Pulmonary artery endothelial cell (primary cell): Measurements from ENCODE around the gene ACTR6. TPM values are rescaled to one million over a fixed set of nuclear protein-coding genes. Genes with fewer than 3 reads are reported as not detected.
"Not testable (repeated sequence)": the region's sequence is repeated elsewhere in the genome, so short reads cannot be mapped to it uniquely, and the experiment has no call there.

Experiments used
- DNase-seq: peaks from one replicate; pipeline ENCODE4 v3.0.0-alpha.2; 2011; ENCODE audit warnings: low read depth, low spot score
- total RNA-seq: library from RNA; depleted of rRNA; stranded (reverse); fragments of >200 nt; gene quantifications from 2 replicates; pipeline ENCODE4 v1.2.3, GENCODE V29; 2014

Gene ACTR6
- total RNA-seq = 10.8 and 12.8 TPM in 2 replicates

DNA sequence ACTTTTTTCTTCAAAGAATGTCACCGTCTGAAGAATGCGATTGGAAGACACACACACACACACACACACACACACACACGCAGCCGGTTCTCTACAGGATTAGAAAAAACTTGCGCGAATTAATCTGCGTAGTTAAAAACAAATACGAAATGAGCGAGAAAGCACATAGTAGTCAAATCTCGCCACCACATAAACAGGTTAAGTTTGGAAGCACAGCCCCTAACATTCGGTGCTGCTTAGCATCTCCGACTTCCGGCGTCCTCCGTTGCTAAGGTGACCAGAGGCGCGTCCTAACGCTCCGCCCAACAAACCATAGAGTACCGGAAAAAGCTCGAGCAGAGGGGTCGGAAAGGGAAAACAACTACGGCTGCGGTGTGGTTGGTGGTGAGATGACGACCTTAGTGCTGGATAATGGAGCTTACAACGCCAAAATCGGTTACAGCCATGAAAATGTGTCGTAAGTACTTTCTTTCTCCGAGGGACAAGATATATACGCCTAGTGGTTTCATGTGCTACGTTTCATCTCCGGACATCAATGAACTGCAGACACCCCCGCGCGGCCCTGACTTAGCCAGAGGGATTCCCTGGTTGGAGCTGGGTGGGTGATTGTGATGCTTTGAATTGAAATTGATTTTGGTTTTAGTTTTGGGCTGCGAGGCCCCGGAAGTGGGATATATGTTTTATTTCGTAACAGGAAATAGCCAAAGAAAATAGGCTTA lies at the start of gene ACTR6:
ACTR6 (plus strand) TSS at position 353 of the 719 bp plus-strand sequence; CDS start at position 390, 37 bp downstream.
- peak; percentile 81 for DNase-seq

DNA sequence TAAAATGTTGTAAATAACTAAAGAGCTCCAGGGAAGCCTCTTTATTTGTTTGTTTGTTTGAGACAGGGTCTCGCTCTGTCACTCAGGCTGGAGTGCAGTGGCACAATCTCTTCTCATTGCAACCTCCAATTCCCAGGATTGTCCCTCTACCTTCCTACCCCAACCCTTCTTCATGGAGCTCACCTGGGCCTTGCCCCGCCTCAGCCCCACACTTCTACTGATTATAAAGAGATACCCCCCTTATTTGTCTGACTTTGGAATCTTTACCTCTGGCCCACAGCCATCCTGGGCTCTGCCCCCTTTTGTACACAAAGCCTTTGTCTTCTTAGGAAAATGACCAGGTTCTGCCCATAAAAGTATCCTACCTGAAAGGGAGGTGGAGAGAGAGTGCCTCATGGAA lies 48.8 kb upstream of the ACTR6 start:
- no peak for DNase-seq

DNA sequence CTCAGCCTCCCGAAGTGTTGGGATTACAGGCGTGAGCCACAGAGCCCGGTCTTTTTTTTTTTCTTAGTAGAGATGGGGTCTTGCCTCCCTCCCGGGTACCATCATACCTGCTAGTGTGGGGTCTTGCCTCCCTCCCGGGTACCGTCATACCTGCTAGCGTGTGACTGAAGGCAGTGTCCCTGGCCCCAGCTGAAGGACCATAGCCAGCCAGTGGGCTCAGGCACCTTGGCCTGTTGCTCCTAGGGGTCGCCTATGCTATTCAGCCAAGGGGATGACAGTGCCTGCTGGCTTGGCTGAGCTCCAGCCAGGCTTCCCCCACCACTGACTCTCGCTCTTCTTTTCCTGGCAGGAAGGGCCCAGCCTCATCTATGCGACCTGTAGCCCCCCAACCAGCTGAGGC lies 47.5 kb upstream of the ACTR6 start:
- DNase-seq = no peak

DNA sequence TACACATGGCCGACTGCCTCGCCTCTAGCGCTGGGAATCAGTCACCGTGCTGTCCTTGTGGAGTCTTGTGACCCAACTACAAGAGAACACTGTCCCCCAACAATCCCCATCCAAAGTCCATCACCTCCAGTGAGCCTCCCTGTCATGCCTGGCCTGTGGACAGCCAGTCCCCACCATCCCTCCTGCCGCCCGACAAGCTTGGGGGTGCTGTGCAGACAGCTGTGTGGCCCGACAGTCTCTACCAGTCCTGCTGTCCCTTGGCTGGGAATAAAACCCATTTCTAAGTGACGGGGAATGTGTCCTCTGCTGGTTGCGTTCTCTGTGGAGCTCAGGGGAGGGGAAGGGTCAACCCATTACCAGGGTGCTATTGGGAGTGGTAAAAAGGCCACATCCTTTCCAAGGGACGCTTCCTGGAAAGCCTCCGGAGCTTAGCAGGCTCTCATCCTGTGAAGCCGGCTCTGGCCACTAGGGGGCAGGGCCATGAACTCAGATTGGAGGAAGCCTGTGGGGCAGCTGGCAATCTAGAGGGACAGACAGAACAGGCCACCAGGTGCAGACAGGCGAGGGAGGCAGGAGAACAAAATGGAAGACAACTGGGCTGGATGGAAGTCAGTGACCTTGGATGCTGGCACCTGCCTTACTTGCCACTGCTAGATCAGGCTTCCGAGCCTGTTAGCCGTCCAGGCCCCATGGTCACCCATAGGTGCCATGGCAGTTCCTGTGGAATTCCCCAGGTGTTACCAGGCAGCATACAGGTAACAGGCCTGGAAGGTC lies 46.0 kb upstream of the ACTR6 start:
- no peak for DNase-seq

DNA sequence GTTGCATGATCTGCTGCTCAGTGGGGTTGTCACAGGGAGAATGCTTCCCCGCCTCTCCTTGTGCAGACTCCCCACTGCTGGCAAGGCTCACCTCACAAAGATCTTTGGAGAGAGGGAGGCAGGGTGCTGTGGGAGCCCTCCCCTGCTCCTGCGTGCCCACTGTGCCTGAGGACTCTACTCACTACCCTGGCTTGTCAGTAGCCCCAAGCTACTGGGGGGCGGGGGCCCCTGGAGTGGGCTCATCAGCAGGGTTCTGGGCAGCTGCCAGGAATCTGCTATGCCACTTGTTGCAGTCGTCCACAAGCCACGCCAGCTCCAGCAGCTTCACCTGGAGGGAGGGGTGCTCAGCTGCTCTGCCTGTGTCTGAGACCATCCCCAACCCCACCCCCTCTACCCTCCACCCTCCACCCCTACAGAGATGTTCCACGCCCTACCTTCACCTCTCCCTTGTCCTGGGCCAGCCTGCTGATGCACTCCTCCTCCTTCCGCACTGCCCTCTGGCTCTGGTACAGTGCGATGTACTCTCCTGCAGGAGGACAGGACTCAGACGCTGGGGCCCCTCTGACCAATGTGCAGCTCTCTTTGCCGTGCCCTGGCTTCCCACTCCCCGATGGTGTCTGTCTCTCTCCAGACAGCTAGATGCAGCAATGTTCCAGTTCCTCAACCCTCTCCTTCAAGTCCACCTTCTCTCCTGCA lies 43.7 kb upstream of the ACTR6 start:
- no peak for DNase-seq

DNA sequence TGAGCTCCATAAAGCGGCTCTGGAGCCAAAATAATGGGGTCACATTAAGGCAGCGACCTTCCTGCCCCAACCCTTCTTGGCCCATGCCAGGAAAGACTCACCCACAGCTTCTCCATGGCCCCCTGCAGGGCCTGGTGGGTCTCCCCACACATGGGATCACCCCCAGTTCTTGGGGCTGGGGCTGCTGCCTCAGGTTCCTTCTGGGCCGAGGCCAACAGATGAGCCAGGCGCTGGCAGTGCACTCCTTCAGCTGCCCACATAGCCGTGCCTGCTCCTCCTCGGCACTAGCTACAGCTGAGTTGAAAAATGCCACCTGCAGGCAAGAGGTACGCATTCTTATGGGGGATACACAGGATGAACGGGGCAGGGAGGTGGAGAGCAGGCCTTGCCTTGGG lies 43.2 kb upstream of the ACTR6 start:
- no peak for DNase-seq

DNA sequence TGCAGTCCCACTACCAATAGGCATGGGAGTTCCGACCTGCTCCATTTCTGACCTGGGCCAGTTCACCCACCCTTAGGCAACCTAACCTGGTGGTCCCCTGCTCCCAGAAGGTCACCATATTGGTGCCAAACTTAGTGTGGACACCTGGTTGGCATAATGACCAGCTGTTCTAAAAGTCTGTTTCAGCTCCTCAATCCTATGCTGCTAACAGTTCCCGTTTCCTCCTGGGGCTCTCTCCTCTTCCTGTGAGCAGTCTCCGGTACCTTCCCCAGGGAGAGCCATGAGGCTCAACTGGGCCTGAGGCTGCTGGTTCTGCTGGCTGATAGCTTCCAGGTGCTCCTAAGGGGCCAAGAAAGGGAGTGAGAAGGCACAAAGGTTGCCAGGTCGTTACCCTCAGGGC lies 42.1 kb upstream of the ACTR6 start:
- no peak for DNase-seq

DNA sequence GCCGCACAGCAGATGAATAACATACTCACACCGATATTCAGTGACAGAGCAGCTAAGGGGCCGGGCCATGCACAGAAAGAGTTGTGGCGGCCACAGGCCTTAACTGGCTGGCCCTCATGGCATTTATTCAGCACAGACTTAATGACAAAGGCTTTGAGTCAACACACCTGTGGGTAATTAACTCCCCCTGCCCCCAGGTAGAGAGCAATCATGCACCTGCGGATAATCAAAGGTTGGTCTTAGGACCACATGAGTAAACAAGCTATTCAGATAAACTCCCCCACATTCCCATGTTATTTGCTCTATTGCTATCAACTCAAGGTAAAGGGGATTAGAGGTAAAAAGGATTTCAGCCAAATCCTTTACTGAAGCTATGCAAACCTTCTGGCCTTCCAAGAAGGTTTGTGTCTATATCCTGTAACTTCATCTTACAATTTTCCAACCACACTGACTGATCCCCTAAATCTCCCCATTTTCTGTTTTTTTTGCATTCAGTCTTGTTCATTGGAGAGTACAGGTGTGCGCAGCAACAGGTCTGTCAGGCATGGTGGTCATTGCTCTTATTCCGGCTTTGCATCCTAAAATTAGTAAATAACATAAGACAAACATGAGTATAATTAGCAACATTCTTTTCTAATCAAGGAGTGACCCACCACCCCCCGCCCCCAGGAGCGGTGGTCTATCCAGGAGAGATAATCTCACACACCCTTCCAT lies 41.1 kb upstream of the ACTR6 start:
- DNase-seq = no peak

DNA sequence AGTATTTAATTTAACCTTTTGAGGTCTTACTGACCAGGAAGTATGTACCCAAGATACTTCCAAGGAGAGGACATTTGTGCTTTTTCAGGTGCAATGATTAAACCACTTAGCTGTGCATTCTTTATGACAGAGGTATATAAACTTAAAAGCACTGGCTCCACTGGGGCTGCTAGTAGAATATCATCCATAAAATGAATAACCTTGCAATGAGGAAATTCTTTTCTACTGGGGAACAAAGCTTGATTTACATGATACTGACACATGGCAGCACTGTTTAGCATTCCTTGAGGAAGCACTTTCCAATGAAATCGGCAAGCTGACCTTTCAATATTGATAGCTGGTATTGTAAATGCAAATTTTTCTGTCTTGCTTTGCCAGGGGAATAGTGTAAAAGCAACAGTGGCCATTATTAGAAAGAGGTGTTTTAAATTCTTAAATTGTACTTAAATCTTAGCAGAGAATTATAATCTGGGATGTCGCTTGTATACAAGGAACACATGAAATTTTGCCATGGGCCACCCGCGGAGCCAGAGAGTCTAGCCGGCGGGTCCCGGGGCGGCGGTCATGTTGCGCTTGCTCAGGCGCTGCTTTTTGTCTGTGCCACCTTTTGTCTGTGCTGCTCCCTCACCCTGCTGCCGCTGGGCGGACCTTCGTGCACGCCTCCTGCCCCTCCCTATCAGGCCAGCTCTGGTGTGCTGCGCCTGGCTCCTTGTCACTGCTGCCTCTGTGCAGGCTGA lies 37.0 kb upstream of the ACTR6 start:
- no peak for DNase-seq

DNA sequence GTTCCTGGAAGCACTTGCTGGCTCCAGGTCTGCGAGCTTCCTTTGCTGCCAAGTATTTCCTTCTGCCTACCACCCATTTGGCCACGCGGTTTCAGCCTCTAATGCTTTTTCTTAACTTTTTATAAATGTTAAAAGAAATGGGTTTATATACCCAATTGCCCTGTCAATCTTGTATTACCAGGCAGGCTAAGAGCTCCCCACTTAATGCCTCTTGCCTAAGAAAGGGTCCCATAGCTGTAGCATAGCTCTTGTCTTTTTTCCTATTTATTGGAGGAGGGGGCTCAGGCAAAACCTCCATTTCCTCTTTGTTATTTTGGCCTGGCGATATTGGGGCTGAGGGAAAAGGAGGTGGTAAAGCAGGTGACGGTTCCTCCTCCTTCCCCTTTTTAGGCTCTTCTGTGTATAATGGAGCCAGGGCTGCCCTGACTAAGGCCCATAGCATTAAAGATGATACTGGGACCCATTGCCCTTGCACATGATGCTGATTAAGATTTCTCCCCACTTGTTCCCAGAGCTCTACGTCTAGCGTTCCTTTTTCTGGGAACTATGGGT lies 36.4 kb upstream of the ACTR6 start:
- no peak for DNase-seq

DNA sequence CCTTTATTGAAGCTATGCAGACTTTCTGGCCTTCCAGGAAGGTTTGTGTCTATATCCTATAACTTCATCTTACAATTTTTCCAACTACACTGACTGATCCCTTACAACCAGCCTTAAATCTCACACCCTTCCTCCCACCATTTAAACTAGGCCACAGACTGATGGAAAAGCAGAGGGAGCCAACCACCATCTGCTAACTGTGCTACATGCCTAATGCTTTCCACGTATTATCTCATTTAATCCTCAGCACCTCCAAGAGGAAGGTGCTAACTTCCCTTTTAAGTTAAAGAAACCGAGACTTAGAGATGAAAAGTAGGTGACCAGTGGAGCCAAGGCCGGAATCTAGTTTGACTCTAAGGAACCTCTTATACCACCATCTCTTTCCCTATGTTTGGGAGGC lies 35.3 kb upstream of the ACTR6 start:
- DNase-seq = no peak

DNA sequence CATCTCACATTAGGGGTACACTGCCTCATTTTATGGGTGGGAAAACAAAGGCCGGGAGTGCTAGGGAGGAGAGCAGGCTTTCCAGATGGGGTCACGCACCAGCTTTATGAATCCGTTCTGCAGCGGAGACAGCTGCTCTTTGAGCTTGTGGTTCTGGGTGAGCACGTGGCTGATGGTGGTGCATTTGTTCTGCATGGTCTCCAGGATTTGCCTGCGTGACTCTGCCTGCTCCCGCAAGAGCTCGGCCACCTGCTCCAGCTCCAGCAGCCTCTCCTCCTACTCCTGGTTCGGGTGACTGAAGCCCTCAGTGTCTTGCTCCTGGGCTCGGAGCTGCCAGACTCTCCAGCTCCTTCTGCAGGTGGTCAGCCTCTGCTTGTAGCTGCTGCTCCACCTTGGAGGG lies 34.4 kb upstream of the ACTR6 start:
- DNase-seq = no peak

DNA sequence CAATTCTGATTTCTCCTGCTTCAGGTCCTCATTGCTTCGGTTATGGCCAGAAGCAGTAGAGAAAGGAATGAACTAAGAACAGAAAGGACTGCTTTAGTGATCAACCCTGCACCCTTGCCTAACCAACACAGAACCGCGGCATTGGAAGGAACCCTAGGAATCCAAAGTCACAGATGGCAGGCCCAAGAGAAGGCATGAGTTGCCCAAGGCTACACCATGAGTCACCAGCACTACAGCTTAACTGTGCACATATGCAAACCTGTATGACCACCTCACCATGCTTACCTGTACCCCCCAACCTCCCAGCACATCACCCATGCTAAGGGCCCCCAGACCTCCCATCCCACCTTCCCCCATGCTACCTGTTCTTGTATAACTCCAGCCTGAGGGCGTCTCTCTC lies 32.1 kb upstream of the ACTR6 start:
- no peak for DNase-seq

DNA sequence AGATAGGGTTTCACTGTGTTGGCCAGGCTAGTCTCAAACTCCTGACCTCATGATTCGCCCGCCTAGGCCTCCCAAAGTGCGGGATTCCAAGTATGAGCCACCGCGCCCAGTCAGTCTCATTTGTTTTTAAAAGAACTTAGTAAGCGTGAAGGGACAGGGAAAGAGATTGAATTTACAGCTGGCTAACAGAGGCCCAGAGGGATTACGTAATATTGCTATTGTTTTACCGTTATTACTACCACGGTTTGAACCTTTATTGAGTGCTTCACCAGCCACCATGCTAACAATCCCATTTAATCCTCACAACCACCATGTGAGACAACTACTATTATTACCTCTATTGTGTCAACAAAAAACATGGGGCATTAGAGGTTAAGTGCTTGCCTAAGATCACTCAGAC lies 31.3 kb upstream of the ACTR6 start:
- DNase-seq = no peak

DNA sequence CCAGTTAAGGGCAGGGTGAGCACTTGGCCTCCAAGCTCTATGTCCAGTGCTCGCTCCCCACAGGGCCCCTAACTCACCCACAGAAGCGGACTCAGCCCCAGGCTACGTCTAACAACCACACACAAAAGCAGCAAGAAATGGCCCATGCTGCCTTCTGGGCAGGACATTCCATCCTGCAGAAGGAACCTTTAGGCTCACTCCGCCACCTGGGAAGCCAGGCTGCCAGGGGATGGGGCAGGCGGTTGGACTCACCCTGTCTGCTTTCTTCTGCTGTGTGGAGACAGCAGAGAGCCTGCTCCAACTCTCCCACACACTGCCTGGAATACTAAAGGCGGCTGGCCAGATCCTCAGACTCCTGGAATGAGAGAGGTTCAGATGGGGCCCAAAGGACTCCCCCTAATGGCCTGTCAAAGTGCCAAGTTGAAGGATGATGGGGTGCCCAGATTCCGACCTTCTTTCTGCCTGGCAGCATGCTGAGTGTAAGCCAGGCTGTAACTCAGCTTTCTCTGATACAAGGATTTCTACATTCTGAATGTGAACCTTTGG lies 30.2 kb upstream of the ACTR6 start:
- no peak for DNase-seq

DNA sequence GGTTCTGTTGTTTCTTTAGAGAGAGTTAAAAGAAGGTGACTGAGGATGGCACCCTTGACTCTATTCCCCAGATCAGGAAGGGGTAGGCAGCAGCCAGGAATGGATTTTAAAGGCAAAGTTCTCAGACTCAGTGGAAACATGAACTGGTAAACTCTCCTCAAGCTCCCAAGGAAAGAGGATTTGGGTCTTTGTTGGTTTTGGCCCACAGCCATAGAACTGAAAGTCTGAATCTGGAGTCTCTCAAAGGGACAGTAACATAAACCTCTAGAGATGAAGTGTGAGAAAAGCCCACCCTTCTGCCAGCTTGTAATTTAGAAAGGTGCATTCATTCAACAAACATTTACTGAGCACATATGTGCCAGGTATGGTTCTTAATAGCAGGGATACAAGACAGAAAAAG lies 29.4 kb upstream of the ACTR6 start:
- no peak for DNase-seq

DNA sequence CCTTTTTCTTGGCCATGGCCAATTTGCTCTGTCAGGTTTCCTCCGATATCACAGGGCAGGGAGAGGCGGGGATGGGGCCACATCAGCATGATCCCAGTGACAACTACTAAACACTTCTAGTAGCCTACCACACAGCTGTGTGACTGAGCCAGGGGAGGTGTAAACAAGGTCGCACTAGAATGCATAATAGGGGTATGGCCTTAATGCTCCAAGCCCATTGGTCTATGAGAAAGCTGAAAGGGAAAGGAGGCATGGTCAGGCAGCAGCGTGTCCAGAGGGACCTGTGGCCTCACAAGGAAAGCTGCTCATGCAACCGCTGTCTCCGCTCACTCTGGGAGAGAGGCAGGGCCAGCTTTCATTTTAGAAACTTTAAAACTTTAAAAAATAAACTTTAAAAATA lies 27.5 kb upstream of the ACTR6 start:
- no peak for DNase-seq

DNA sequence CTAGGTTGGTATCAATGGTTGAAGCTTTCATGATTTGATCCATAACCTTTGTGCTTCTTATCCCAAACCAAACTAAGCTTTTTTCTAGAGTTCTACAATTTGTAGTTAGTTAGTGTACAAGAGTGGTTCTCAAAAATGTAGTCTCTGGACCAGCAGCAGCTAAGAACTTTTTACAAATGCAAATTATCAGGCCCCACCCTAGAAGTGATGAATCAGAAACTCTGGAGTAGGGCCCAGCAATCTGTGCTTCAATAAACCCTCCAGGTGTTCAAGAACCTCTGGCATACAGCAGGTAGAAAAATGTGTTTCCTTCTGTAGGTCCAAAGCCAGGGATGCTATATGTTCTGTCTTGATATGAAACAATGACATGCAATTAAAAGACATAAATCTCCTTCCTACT lies 26.1 kb upstream of the ACTR6 start:
- no peak for DNase-seq

DNA sequence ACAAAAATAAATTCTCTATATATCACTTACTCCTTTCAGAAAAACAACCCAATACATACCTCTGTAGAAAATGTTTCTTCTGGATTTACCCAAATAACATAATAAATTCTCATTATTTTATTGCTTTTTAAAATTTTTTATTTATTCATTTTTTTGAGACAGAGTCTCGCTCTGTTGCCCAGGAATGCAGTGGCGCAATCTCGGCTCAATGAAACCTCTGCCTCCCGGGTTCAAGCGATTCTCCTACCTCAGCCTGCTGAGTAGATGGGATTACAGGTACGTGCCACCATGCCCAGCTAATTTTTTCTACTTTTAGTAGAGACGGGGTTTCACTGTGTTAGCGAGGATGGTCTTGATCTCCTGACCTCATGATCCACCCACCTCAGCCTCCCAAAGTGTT lies 24.1 kb upstream of the ACTR6 start:
- DNase-seq = not testable (repeated sequence)

DNA sequence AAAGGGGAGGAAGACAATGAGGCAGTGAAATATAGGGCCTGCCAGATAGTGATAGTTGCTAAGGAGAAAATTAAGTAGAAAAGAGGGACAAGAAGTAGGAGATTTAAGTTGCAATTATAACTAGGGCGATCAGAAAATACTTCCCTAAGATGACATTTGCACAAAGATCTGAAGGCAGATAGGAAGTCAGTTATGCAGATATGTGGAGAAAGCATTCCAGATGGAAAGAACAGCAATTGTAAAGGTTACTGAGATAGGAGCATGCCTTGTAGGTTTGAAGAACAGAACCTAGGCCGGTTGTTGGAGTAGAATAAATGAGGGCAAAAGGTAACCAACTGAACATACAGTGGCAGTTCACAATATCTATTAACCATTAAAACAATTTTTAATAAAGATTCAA lies 21.4 kb upstream of the ACTR6 start:
- no peak for DNase-seq
